Endodermal cell (in vitro differentiated cells): Measurements from ENCODE around the gene GRM4. TPM values are rescaled to one million over a fixed set of nuclear protein-coding genes. Genes with fewer than 3 reads are reported as not detected.

Experiments
- DNase-seq: peaks from one replicate; pipeline ENCODE4 v3.0.0-alpha.2; 2017
- H3K27ac ChIP-seq: 2 replicates; pipeline ENCODE4 v1.5.1; 2013; ENCODE audit warnings: mild to moderate bottlenecking, low read depth, low read length, moderate library complexity
- H3K27me3 ChIP-seq: 2 replicates; pipeline ENCODE4 v1.6.1; 2013; ENCODE audit warnings: mild to moderate bottlenecking, low read length, moderate library complexity; ENCODE audit not compliant: insufficient read depth, control insufficient read depth, poor library complexity, severe bottlenecking
- H3K36me3 ChIP-seq: 2 replicates; pipeline ENCODE4 v1.7.0; 2013; ENCODE audit warnings: mild to moderate bottlenecking, low read length, moderate library complexity; ENCODE audit not compliant: control insufficient read depth, insufficient read depth
- H3K4me1 ChIP-seq: one replicate; pipeline ENCODE4 v1.7.0; 2013; ENCODE audit warnings: low read length; ENCODE audit not compliant: control insufficient read depth, insufficient read depth
- H3K4me3 ChIP-seq: 2 replicates; pipeline ENCODE4 v1.5.1; 2013; ENCODE audit warnings: mild to moderate bottlenecking, low read length, moderate library complexity
- H3K9ac ChIP-seq: 2 replicates; pipeline ENCODE4 v1.6.1; 2013; ENCODE audit warnings: mild to moderate bottlenecking, low read length, moderate library complexity; ENCODE audit not compliant: poor library complexity, severe bottlenecking; ENCODE audit errors: extremely low read depth
- H3K9me3 ChIP-seq: 2 replicates; pipeline ENCODE4 v1.6.1; 2013; ENCODE audit warnings: mild to moderate bottlenecking, low read length, moderate library complexity; ENCODE audit not compliant: control insufficient read depth
- H3K27ac Mint-ChIP-seq: 2 replicates; pipeline ENCODE4 v1.8.0; 2020; ENCODE audit warnings: mixed read lengths
- H3K27me3 Mint-ChIP-seq: 2 replicates; pipeline ENCODE4 v1.8.0; 2021; ENCODE audit warnings: mild to moderate bottlenecking, mixed read lengths; ENCODE audit not compliant: insufficient read depth
- H3K36me3 Mint-ChIP-seq: 2 replicates; pipeline ENCODE4 v1.8.0; 2020; ENCODE audit warnings: low read depth, mixed read lengths
- H3K4me1 Mint-ChIP-seq: 2 replicates; pipeline ENCODE4 v1.8.0; 2020; ENCODE audit warnings: mixed read lengths
- H3K4me3 Mint-ChIP-seq: 2 replicates; pipeline ENCODE4 v1.8.0; 2020; ENCODE audit warnings: mild to moderate bottlenecking, moderate library complexity, mixed read lengths
- H3K9me3 Mint-ChIP-seq: 2 replicates; pipeline ENCODE4 v1.8.0; 2020; ENCODE audit warnings: mild to moderate bottlenecking, mixed read lengths
- CTCF ChIP-seq: fragments of 200-600 bp; sonication (generic); conservative IDR thresholded peaks from 2 replicates; pipeline ENCODE4 v1.5.0; 2021; ENCODE audit warnings: antibody characterized with exemption, mild to moderate bottlenecking
- WGBS, 2 experiments: methylation state at CpG; one replicate each; pipeline versions ENCODE4 v1.1.5 to v1.1.7; 2013; ENCODE audit warnings: missing lambda C conversion rate in 2 of 2, mixed read lengths in 1 of 2; ENCODE audit not compliant: insufficient coverage in 1 of 2, insufficient read length in 1 of 2; 5-methylcytosine and 5-hydroxymethylcytosine counted together
- total RNA-seq, 2 donors: library from RNA; stranded (reverse); fragmentation: NEBNext Ultra II Directional in 1 of 2; extraction: Animal tissue kit (Norgen Biotek cat#: 25700) in 1 of 2; gene quantifications; 2 replicates in 1 of 2; 3 replicates in 1 of 2; pipeline ENCODE4 v1.2.1, GENCODE V29; 2021

GRM4 gene
- total RNA-seq, 2 donors from 2014 or later = 3.1 to 9.1 TPM

GRCh38 chr6:34146801-34147592, 1.1 kb upstream of the GRM4 start:
- 90 to 92% methylated on average over 5 to 10 of the region's 10 CpGs for WGBS, 2 experiments
- Histone ChIP-seq H3K9me3 (no peaks in the 10 kb centered on the region), H3K9ac (no peak overlapping the region), H3K27me3 (peaks cover 84% of the 10 kb centered on the region), H3K36me3 (no peaks in the 10 kb centered on the region), H3K4me3 (no peak overlapping the region), H3K4me1 (no peaks in the 10 kb centered on the region), H3K27ac (no peak overlapping the region)
- no peak for TF ChIP-seq CTCF
- no peak overlapping the region for H3K4me3 Mint-ChIP-seq
- H3K9me3 Mint-ChIP-seq = no peaks in the 10 kb centered on the region
- H3K27me3 Mint-ChIP-seq = peaks cover 76% of the 10 kb centered on the region
- peak; percentile 37 for DNase-seq
- H3K27ac Mint-ChIP-seq = no peak overlapping the region
- peaks cover 24% of the 10 kb centered on the region for H3K4me1 Mint-ChIP-seq
- H3K36me3 Mint-ChIP-seq = no peaks in the 10 kb centered on the region

GRCh38 chr6:34145161-34146020, 496 bp downstream of the GRM4 start:
- Histone ChIP-seq H3K4me3 (peak overlapping the region; percentile 75), H3K27me3 (peaks cover 74% of the 10 kb centered on the region), H3K9me3 (no peaks in the 10 kb centered on the region), H3K27ac (no peak overlapping the region), H3K9ac (no peak overlapping the region), H3K4me1 (no peaks in the 10 kb centered on the region), H3K36me3 (no peaks in the 10 kb centered on the region)
- TF ChIP-seq CTCF = no peak
- Mint-ChIP-seq H3K9me3 (no peaks in the 10 kb centered on the region), H3K27ac (no peak overlapping the region), H3K4me1 (peaks cover 20% of the 10 kb centered on the region), H3K4me3 (peak overlapping the region; percentile 62), H3K27me3 (peaks cover 62% of the 10 kb centered on the region), H3K36me3 (no peaks in the 10 kb centered on the region)
- WGBS, 2 experiments = 1% methylated on average over 48 to 100 of the region's 100 CpGs
- peak; percentile 86 for DNase-seq

DNA sequence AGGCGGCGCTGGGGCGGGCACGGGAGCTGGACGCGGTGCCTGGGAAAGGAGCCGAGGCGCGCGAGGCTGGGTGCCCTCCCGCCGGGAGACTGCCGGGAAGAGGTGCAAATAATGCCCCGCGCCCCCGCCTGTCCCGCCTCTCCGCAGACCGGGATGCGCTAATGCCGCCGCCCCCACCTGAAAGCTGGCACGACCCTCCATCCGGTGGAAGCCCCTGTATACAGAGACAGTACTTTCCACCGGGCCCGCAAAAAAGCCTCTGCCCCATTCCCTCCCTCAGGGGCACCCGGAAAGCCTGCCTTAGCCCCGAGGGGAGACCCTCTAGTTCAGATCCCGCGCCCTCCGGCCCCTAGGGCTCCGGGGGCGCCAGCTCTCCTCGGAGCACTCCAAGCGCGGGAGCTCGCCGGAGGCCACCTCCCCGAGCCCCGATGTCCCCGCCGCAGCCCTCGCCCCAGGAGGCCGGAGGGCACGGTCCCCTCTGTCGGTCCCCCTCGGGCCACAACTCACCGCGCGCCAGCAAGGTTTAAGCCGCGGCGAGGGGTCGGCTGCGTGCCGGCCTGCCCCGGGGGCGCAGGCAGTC, 1.2 kb downstream of the GRM4 start:
- H3K27me3 Mint-ChIP-seq = peaks cover 55% of the 10 kb centered on the region
- H3K9me3 ChIP-seq = no peaks in the 10 kb centered on the region

More for the DNA sequence above, 1.2 kb downstream of the GRM4 start:
- no peaks in the 10 kb centered on the region for H3K9me3 Mint-ChIP-seq
- H3K36me3 Mint-ChIP-seq = no peaks in the 10 kb centered on the region
- no peak overlapping the region for H3K27ac ChIP-seq
- H3K4me3 Mint-ChIP-seq = peak overlapping the region; percentile 62
- DNase-seq = peak; percentile 70
- 0 to 1% methylated on average over 36 to 58 of the region's 58 CpGs for WGBS, 2 experiments
- TF ChIP-seq CTCF = no peak
- H3K27ac Mint-ChIP-seq = no peak overlapping the region
- no peak overlapping the region for H3K9ac ChIP-seq
- H3K4me3 ChIP-seq = peak overlapping the region; percentile 74
- H3K27me3 ChIP-seq = peaks cover 66% of the 10 kb centered on the region
- H3K4me1 ChIP-seq = no peaks in the 10 kb centered on the region
- no peaks in the 10 kb centered on the region for H3K36me3 ChIP-seq
- peaks cover 19% of the 10 kb centered on the region for H3K4me1 Mint-ChIP-seq
